ENCODE measurements around the gene ALOX5AP. TPM values are rescaled to one million over a fixed set of nuclear protein-coding genes. Genes with fewer than 3 reads are reported as not detected.

ALOX5AP gene
- total RNA-seq, 2 experiments from 2014 or later = 40.5 to 42.2 TPM

DNA sequence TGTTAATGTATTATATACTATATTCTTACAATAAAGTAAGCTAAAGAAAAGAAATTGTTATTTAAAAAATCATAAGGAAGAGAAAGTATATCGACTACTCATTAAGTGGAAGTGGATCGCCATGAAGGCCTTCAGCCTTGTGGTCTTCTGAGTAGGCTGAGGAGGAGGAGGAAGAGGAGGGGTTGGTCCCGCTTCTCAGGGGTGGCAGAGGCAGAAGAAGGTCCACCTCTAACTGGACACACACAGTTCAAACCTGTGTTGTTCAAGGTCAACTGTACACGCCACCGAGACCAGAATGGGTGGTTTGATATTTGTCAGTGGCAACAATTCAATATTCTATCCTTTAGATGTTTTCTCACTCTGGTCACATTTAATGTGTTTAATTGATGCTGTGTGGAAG lies 67.2 kb downstream of the ALOX5AP start:
- intact Hi-C loops (cut with micrococcal nuclease) = loop anchor here (2.0 to 5.0 kb wide), 3 partner anchors 65 to 186 kb away; partner anchors contain the start of genes ALOX5AP and USPL1
- Mint-ChIP-seq H3K9me3 (no peaks in the 10 kb centered on the region), H3K27me3 (no peaks in the 10 kb centered on the region), H3K27ac (no peak overlapping the region), H3K4me3 (peak overlapping the region; percentile 43), H3K4me1 (ENCODE audit: low read depth) (peaks cover 9% of the 10 kb centered on the region), H3K36me3 (ENCODE audit: low read depth) (no peaks in the 10 kb centered on the region)
- POLR2A ChIA-PET = no interaction called here
- ATAC-seq = peak; percentile 9
- CTCF ChIA-PET = interaction anchor here (0.9 to 1.5 kb wide), 6 partner anchors 10 to 121 kb away, joined by 3 to 5 read pairs (median 4); no protein-coding TSS in a partner anchor
- TF ChIP-seq, protein P1, sequence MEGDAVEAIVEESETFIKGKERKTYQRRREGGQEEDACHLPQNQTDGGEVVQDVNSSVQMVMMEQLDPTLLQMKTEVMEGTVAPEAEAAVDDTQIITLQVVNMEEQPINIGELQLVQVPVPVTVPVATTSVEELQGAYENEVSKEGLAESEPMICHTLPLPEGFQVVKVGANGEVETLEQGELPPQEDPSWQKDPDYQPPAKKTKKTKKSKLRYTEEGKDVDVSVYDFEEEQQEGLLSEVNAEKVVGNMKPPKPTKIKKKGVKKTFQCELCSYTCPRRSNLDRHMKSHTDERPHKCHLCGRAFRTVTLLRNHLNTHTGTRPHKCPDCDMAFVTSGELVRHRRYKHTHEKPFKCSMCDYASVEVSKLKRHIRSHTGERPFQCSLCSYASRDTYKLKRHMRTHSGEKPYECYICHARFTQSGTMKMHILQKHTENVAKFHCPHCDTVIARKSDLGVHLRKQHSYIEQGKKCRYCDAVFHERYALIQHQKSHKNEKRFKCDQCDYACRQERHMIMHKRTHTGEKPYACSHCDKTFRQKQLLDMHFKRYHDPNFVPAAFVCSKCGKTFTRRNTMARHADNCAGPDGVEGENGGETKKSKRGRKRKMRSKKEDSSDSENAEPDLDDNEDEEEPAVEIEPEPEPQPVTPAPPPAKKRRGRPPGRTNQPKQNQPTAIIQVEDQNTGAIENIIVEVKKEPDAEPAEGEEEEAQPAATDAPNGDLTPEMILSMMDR (IDR thresholded peaks at IDR 0.05) = no peak
- no peak for DNase-seq

DNA sequence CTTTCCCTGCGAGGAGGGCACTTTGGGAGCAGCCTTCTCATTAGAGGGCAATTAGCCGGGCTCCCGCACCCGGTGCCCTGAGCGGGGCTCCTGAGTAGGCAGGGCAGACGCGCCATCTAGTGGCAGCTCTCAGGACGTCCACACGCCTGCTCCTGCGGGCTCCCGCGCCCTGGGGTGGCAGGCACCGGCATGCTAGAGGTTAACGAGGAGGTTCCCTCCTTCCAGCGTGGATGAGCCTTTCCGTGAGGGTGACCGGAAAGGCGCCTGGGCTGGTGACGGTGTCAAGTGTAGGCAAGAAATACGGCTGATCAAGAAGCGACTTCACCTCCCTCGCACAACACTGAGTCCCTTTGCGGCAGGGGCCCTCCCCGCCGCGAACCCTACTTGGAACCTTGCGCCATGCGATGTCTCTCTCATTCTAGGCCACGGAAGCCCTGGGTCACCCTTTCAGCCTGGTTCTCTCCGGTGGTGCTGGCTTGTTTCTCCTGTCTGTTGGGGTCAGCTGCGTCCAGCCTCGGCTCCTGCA lies 67.7 kb downstream of the ALOX5AP start:
- no peaks in the 10 kb centered on the region for H3K27me3 Mint-ChIP-seq
- peak overlapping the region; percentile 43 for H3K4me3 Mint-ChIP-seq

DNA sequence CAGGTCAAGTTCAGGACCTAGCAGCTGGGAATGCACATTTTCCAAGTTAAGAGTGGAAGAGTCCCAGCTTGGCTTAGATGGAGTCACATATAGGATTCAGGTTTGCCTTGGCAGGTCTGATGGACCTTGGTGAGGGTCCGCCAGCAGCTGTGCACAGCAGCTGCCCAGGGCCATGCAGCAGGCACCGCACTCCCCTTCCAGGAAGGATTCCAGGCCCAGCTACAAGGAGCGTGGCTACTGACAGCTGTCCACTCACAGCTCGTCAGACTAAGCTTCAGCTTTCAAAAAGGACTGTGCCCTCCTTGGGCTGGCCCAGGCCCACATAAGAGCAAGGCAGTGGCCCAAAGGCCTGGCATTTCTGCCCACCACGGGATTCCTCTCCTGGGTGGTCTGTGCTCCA lies 68.4 kb downstream of the ALOX5AP start:
- intact Hi-C loops (cut with micrococcal nuclease) = loop anchor here (2.0 to 5.0 kb wide), 3 partner anchors 66 to 187 kb away; partner anchors contain the start of genes ALOX5AP and USPL1
- no peak overlapping the region for H3K27ac Mint-ChIP-seq
- ChIA-PET POLR2A (interaction anchor here (0.7 kb wide), 1 partner anchor 17 kb away, joined by 3 read pairs; no protein-coding TSS in a partner anchor), CTCF (interaction anchor here (0.9 to 2.5 kb wide), 10 partner anchors 12 to 671 kb away, joined by 3 to 11 read pairs (median 4); no protein-coding TSS in a partner anchor)
- TF ChIP-seq, protein P1 (IDR thresholded peaks at IDR 0.05) = no peak
- H3K27me3 Mint-ChIP-seq = no peaks in the 10 kb centered on the region
- no peak overlapping the region for H3K4me3 Mint-ChIP-seq
- peaks cover 13% of the 10 kb centered on the region for H3K4me1 Mint-ChIP-seq (ENCODE audit: low read depth)
- DNase-seq (no peak), ATAC-seq (no peak)
- H3K36me3 Mint-ChIP-seq (ENCODE audit: low read depth) = no peaks in the 10 kb centered on the region
- H3K9me3 Mint-ChIP-seq = no peaks in the 10 kb centered on the region

More for the DNA sequence above, 67.7 kb downstream of the ALOX5AP start:
- CTCF ChIA-PET = interaction anchor here (0.9 to 2.5 kb wide), 12 partner anchors 10 to 670 kb away, joined by 3 to 11 read pairs (median 4); no protein-coding TSS in a partner anchor
- H3K27ac Mint-ChIP-seq = no peak overlapping the region
- POLR2A ChIA-PET = interaction anchor here (0.7 kb wide), 1 partner anchor 16 kb away, joined by 3 read pairs; no protein-coding TSS in a partner anchor
- TF ChIP-seq, protein P1 (IDR thresholded peaks at IDR 0.05) = peak; percentile 98
- intact Hi-C loops (cut with micrococcal nuclease) = loop anchor here (2.0 to 5.0 kb wide), 3 partner anchors 66 to 186 kb away; partner anchors contain the start of genes ALOX5AP and USPL1
- H3K36me3 Mint-ChIP-seq (ENCODE audit: low read depth) = no peaks in the 10 kb centered on the region
- ATAC-seq (peak; percentile 99), DNase-seq (peak; percentile 88)
- peaks cover 9% of the 10 kb centered on the region for H3K4me1 Mint-ChIP-seq (ENCODE audit: low read depth)
- H3K9me3 Mint-ChIP-seq = no peaks in the 10 kb centered on the region

DNA sequence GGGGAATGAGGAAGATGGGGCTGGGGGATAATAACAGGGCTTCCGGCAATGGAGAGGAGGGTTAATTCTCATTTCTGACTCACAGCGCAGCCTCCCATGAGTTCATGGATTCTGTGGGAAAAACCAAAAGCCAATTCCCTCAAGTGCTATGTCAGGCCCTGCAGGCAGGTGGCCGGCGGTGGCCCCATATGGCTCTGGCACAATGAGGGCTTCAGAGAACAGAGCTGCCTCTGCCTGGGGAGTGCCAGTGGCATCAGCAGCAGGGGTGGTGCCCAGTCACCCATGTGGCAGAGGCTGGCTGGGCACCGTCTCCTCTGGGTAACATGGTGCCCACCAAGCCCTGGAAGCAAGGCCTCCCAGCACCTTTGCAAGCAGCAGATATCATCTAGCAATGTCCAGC lies 69.1 kb downstream of the ALOX5AP start:
- intact Hi-C loops (cut with micrococcal nuclease) = loop anchor here (5.0 kb wide), 1 partner anchor 67 kb away; the partner anchor contains the start of gene ALOX5AP
- no peak for ATAC-seq

More for the DNA sequence above, 69.1 kb downstream of the ALOX5AP start:
- Mint-ChIP-seq H3K9me3 (no peaks in the 10 kb centered on the region), H3K27ac (no peak overlapping the region), H3K27me3 (no peaks in the 10 kb centered on the region), H3K4me3 (no peak overlapping the region), H3K36me3 (ENCODE audit: low read depth) (no peaks in the 10 kb centered on the region), H3K4me1 (ENCODE audit: low read depth) (peaks cover 15% of the 10 kb centered on the region)
- CTCF ChIA-PET = interaction anchor here (1.0 to 2.5 kb wide), 9 partner anchors 11 to 672 kb away, joined by 3 to 11 read pairs (median 5); no protein-coding TSS in a partner anchor
- no peak for DNase-seq
- POLR2A ChIA-PET = no interaction called here
- TF ChIP-seq, protein P1 (IDR thresholded peaks at IDR 0.05) = no peak

Data from activated CD8-positive, alpha-beta T cell treated with anti-CD3 and anti-CD28 coated beads for 36 hours (primary cell).